NOMO-1 (cell line): ENCODE measurements around the gene NLGN4Y.
"Not testable (repeated sequence)": the region's sequence is repeated elsewhere in the genome, so short reads cannot be mapped to it uniquely, and the experiment has no call there.

Experiments used
- DNase-seq, 2 experiments: peaks; one replicate each; lab custom pipeline; 2025; ENCODE audit not compliant: unreplicated experiment in 2 of 2; lab: John Stamatoyannopoulos, UW

The NLGN4Y gene

DNA sequence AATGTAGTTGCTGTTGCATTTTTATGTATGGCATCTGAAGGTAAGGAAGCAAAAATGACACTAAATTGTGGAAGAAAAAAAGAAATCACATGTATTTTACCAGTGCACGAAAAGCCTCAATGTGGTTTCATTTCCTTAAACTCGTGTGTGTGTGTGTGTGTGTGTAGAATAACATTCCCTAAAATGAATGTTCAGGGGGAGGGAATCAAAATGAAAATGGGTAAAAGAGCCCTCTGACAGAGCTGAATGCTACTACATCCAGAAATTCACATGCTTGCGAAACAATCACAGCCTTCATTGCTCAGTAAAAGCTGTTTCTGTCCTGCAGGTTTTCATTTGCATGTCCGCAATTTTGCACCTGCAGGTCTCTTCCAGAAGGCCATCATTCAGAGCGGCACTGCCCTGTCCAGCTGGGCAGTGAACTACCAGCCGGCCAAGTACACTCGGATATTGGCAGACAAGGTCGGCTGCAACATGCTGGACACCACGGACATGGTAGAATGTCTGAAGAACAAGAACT, 305.1 kb downstream of the NLGN4Y start:
- no peak for DNase-seq

GRCh38 chrY:14834103-14835060, 310.1 kb downstream of the NLGN4Y start:
- DNase-seq = no peak

GRCh38 chrY:14837466-14837865, 313.1 kb downstream of the NLGN4Y start:
- no peak for DNase-seq

DNA sequence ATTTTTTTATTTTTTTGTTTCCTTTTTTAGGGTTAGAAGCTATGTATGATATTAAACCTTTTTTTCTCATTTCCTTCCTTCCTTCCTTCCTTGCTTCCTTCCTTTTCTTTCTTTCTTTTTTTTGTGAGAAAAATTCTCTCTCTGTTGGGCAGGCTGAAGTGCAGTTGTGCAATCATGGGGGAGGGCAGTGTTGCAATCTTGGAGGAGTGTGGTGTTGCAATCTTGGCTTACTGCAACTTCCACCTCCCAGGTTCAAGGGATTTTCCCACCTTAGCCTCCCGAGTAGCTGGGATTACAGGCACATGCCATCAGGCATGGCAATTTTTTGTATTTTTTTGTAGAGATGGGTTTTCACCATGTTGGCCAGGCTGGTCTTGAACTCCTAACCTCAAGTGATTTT, 326.4 kb downstream of the NLGN4Y start:
- DNase-seq = no peak

DNA sequence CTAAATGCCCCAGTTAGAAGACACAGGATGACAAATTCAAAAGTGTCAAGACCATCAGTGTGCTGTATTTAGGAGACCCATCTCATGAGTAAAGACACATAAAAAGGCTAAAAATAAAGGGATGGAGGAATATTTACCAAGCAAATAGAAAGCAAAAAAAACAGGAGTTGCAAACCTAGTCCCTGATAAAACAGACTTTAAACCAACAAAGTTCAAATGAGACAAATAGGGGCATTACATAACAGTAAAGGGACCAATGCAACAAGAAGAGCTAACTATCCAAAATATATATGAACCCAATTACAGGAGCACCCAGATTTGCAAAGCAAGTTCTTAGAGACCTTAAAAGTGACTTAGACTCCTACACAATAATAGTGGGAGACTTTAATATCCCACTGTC, 336.1 kb downstream of the NLGN4Y start:
- DNase-seq = no peak

GRCh38 chrY:14861033-14861432, 336.7 kb downstream of the NLGN4Y start:
- DNase-seq = not testable (repeated sequence)

DNA sequence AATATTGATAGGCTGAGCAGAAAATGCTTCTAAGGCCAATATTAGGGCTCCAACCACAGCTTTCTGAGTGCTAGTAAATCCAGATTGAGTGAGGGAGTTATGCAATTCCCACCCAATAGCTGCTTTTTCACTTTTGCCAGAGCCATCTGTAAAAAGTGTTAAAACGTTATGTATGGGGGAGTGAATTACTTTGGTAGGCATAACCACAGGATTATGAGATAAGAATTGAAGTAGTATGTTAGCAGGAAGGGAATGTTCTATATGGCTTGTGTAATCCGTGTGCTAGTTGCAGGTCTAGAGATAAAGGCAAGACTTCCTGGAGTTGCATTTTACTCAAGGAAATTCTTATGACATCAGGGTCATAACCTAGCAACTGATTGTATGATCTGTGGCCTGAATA, 347.6 kb downstream of the NLGN4Y start:
- no peak for DNase-seq
